ENCODE data around the gene SMC4.

GRCh38 chr3:160450846-160451245, 51.4 kb downstream of the SMC4 start:
- TF ChIP-seq CTCF (IDR thresholded peaks at IDR 0.05; ENCODE audit: borderline replicate concordance, extremely low read depth, low read length, poor library complexity, severe bottlenecking) (no peak), EZH2 (IDR thresholded peaks at IDR 0.05; ENCODE audit: borderline replicate concordance, low read depth, low read length, severe bottlenecking) (no peak)

Data from DND-41 (cell line).